ENCODE results near the gene ALX4. TPM values are rescaled to one million over a fixed set of nuclear protein-coding genes. Genes with fewer than 3 reads are reported as not detected.

The ALX4 gene
- total RNA-seq, 3 donors from 2014 or later (not counting 1 experiment from before 2014, with no cell fraction given) = not detected

DNA sequence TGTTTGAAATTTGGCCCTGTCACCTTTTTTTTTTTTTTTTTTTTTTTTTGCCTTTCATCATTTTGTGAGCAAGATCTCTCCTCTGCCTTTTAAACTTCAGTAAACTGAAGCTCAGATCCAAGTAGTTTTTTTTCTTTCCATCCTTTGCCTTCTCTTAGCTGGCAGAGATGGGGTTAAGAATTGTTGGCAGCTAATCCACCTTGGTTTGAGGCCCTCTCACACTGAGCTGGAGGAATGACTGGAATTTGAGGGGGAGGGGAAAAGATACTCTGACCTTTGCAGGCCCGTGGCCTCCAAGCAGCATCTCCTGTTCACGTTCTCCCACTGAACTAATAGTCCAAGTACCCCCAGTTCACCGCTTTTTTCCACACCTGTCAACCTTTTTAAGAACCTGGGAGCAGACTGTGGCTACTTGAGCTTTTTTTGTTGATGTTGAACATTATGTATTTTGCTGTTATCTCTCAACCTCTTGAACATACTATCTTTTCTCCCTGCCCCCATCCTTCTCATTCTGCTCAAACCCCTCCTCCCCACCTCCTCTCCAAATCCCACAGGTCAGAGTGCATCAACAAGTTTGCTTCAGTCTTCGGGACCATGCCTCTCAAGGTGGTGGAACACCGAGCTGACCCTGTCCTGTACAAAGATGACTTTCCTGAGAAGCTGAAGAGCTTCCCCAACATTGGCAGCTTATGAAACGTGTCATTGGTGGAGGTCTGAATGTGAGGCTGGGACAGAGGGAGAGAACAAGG, 66.2 kb downstream of the ALX4 start:
- Histone ChIP-seq H3K4me1 (ENCODE audit: control insufficient read depth, insufficient read depth, low read length) (no peaks in the 10 kb centered on the region), H3K27ac (ENCODE audit: low read length) (no peak overlapping the region), H3K4me3 (ENCODE audit: low read length) (no peak overlapping the region), H3K9me3 (ENCODE audit: control insufficient read depth, insufficient read depth, low read length) (no peaks in the 10 kb centered on the region), H3K36me3 (ENCODE audit: control insufficient read depth, insufficient read depth, low read length) (peaks cover 4% of the 10 kb centered on the region), H3K27me3 (ENCODE audit: control insufficient read depth, insufficient read depth, low read length) (no peaks in the 10 kb centered on the region)
- Mint-ChIP-seq H3K27me3 (ENCODE audit: low read depth in 2 of 2) (no peaks in the 10 kb centered on the region), H3K4me1 (peaks cover 0 to 7% of the 10 kb centered on the region in 2 donors), H3K36me3 (peaks cover 16% of the 10 kb centered on the region), H3K27ac (no peak overlapping the region), H3K9me3 (no peaks in the 10 kb centered on the region), H3K4me3 (no peak overlapping the region)
- ATAC-seq (no peak), DNase-seq (no peak)
- TF ChIP-seq, protein P1, sequence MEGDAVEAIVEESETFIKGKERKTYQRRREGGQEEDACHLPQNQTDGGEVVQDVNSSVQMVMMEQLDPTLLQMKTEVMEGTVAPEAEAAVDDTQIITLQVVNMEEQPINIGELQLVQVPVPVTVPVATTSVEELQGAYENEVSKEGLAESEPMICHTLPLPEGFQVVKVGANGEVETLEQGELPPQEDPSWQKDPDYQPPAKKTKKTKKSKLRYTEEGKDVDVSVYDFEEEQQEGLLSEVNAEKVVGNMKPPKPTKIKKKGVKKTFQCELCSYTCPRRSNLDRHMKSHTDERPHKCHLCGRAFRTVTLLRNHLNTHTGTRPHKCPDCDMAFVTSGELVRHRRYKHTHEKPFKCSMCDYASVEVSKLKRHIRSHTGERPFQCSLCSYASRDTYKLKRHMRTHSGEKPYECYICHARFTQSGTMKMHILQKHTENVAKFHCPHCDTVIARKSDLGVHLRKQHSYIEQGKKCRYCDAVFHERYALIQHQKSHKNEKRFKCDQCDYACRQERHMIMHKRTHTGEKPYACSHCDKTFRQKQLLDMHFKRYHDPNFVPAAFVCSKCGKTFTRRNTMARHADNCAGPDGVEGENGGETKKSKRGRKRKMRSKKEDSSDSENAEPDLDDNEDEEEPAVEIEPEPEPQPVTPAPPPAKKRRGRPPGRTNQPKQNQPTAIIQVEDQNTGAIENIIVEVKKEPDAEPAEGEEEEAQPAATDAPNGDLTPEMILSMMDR (IDR thresholded peaks at IDR 0.05) = no peak
- intact Hi-C loops (cut with micrococcal nuclease) = no loop called here
- WGBS (ENCODE audit: insufficient coverage) = 94% methylated on average over 5 of the region's 6 CpGs

DNA sequence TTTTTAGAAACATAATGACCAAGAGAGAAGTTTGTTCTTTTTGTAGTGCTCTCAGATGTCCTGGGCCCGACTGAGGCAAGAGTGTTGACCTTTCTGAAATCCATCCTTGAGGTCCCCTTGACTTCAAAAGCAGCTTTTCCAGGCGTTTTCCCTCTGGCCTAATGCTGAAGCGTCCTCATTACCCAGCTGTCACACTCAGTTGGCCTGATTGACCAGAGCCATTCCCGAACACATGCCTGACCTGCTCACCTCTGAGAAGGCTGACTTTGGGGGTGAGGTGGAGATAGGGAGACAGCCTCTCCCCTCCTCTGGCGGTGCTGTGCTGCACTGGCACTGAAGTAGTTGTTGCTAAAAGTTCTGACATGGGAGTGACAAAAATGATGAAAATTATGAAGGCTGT, 66.9 kb downstream of the ALX4 start:
- Histone ChIP-seq H3K36me3 (ENCODE audit: control insufficient read depth, insufficient read depth, low read length) (peaks cover 4% of the 10 kb centered on the region), H3K27me3 (ENCODE audit: control insufficient read depth, insufficient read depth, low read length) (no peaks in the 10 kb centered on the region), H3K9me3 (ENCODE audit: control insufficient read depth, insufficient read depth, low read length) (no peaks in the 10 kb centered on the region), H3K4me3 (ENCODE audit: low read length) (no peak overlapping the region), H3K27ac (ENCODE audit: low read length) (no peak overlapping the region), H3K4me1 (ENCODE audit: control insufficient read depth, insufficient read depth, low read length) (no peaks in the 10 kb centered on the region)
- TF ChIP-seq, protein P1 (IDR thresholded peaks at IDR 0.05) = no peak
- no peaks in the 10 kb centered on the region for H3K9me3 Mint-ChIP-seq
- H3K4me3 Mint-ChIP-seq = no peak overlapping the region
- no peak overlapping the region for H3K27ac Mint-ChIP-seq
- peaks cover 0 to 7% of the 10 kb centered on the region in 2 donors for H3K4me1 Mint-ChIP-seq
- intact Hi-C loops (cut with micrococcal nuclease) = no loop called here
- DNase-seq = no peak
- peaks cover 16% of the 10 kb centered on the region for H3K36me3 Mint-ChIP-seq
- no peak for ATAC-seq
- H3K27me3 Mint-ChIP-seq (ENCODE audit: low read depth in 2 of 2) = no peaks in the 10 kb centered on the region
- WGBS (ENCODE audit: insufficient coverage) = 97% methylated on average over 4 of the region's 5 CpGs

DNA sequence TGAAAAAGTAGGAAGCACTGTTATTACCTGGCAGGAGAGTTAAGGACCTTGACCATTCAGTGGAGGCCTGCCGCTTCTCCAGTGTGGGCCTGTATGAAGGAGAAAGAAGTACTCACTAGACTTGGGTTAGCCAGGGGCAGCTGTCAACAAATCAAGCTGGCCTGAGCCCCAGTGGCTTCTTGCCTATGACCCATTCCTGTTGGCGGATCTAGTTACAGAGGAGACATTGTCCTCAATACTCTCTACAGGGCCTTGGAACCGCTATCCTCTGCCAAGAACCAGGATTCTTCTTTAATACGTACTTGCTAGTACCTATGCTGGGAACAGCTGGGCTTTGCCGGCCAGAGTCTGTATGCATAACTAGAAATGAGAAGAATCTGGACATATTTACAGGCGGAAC, 68.1 kb downstream of the ALX4 start:
- ATAC-seq = no peak
- Histone ChIP-seq H3K4me3 (ENCODE audit: low read length) (no peak overlapping the region), H3K27ac (ENCODE audit: low read length) (no peak overlapping the region), H3K27me3 (ENCODE audit: control insufficient read depth, insufficient read depth, low read length) (no peaks in the 10 kb centered on the region), H3K36me3 (ENCODE audit: control insufficient read depth, insufficient read depth, low read length) (peaks cover 4% of the 10 kb centered on the region), H3K4me1 (ENCODE audit: control insufficient read depth, insufficient read depth, low read length) (no peaks in the 10 kb centered on the region), H3K9me3 (ENCODE audit: control insufficient read depth, insufficient read depth, low read length) (no peaks in the 10 kb centered on the region)
- intact Hi-C loops (cut with micrococcal nuclease) = no loop called here
- 98% methylated on average over 6 of the region's 6 CpGs for WGBS (ENCODE audit: insufficient coverage)
- Mint-ChIP-seq H3K9me3 (no peaks in the 10 kb centered on the region), H3K27ac (no peak overlapping the region), H3K4me1 (no peaks in the 10 kb centered on the region), H3K27me3 (ENCODE audit: low read depth in 2 of 2) (no peaks in the 10 kb centered on the region), H3K4me3 (no peak overlapping the region), H3K36me3 (peaks cover 16% of the 10 kb centered on the region)
- DNase-seq = no peak
- TF ChIP-seq, protein P1 (IDR thresholded peaks at IDR 0.05) = no peak

DNA sequence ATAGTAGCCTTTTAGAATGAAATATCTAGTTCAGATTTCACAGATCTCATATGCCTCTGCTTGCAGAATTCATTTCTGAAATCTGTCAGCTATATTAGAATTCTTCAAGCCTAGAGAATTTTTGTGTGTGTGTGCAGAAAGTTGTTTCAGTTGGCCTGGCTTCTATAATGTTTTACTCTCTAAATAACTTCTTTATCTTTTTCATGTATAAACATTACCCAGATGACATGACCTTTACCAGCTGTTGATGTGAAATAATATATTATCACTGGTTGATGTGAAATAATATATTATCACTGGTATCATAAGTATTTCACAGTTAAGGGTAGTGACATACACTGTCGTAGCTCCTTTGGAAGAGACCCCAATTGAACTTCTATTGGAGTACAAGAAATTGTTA, 72.8 kb downstream of the ALX4 start:
- TF ChIP-seq, protein P1 (IDR thresholded peaks at IDR 0.05) = no peak
- H3K27me3 ChIP-seq (ENCODE audit: control insufficient read depth, insufficient read depth, low read length) = no peaks in the 10 kb centered on the region
- no CpG with 5 or more reads among the region's 1 CpG for WGBS (ENCODE audit: insufficient coverage)

More for the DNA sequence above, 72.8 kb downstream of the ALX4 start:
- ATAC-seq (no peak), DNase-seq (no peak)
- Histone ChIP-seq H3K9me3 (ENCODE audit: control insufficient read depth, insufficient read depth, low read length) (no peaks in the 10 kb centered on the region), H3K4me3 (ENCODE audit: low read length) (no peak overlapping the region), H3K4me1 (ENCODE audit: control insufficient read depth, insufficient read depth, low read length) (no peaks in the 10 kb centered on the region), H3K36me3 (ENCODE audit: control insufficient read depth, insufficient read depth, low read length) (peaks cover 7% of the 10 kb centered on the region), H3K27ac (ENCODE audit: low read length) (no peak overlapping the region)
- no peaks in the 10 kb centered on the region for H3K4me1 Mint-ChIP-seq
- H3K4me3 Mint-ChIP-seq = no peak overlapping the region
- H3K36me3 Mint-ChIP-seq = no peaks in the 10 kb centered on the region
- H3K27ac Mint-ChIP-seq = no peak overlapping the region
- no peaks in the 10 kb centered on the region for H3K9me3 Mint-ChIP-seq
- no peaks in the 10 kb centered on the region for H3K27me3 Mint-ChIP-seq (ENCODE audit: low read depth in 2 of 2)
- intact Hi-C loops (cut with micrococcal nuclease) = no loop called here
